Fibroblast of gingiva (primary cell): ENCODE measurements around the gene UGT1A7.
"Not testable (repeated sequence)": the region's sequence is repeated elsewhere in the genome, so short reads cannot be mapped to it uniquely, and the experiment has no call there.

Source experiments
- DNase-seq: peaks from one replicate; pipeline ENCODE4 v3.0.0-alpha.2; 2011; ENCODE audit warnings: low read depth

The UGT1A7 gene

GRCh38 chr2:233712611-233713261, 31.0 kb downstream of the UGT1A7 start, which contains the start of gene UGT1A5:
Gene UGT1A5 (plus strand): TSS chr2:233712907. CDS start chr2:233712992, 85 bp downstream.
- no peak for DNase-seq

GRCh38 chr2:233713262-233713615, 31.5 kb downstream of the UGT1A7 start:
- no peak for DNase-seq

GRCh38 chr2:233714121-233714520, 32.4 kb downstream of the UGT1A7 start:
- no peak for DNase-seq

- no peak for DNase-seq
These were observed 36.9 kb downstream of the UGT1A7 start, which contains the start of gene UGT1A4 for GRCh38 chr2:233718552-233718951. Gene UGT1A4 (plus strand): TSS chr2:233718736. CDS start chr2:233718821, 85 bp downstream.

- no peak for DNase-seq
These were observed 47.1 kb downstream of the UGT1A7 start, which contains the start of gene UGT1A3 for GRCh38 chr2:233728723-233729301. Gene UGT1A3 (plus strand): TSS chr2:233729042. CDS start chr2:233729127, 85 bp downstream.

GRCh38 chr2:233736868-233737653, 55.4 kb downstream of the UGT1A7 start:
- not testable (repeated sequence) for DNase-seq

- DNase-seq, result no peak
These were observed 59.2 kb downstream of the UGT1A7 start for GRCh38 chr2:233740870-233741269.

GRCh38 chr2:233743464-233744259, 62.0 kb downstream of the UGT1A7 start:
- no peak for DNase-seq

GRCh38 chr2:233745073-233745755, 63.5 kb downstream of the UGT1A7 start:
- no peak for DNase-seq

- DNase-seq, result not testable (repeated sequence)
These were observed 64.1 kb downstream of the UGT1A7 start for GRCh38 chr2:233745838-233746237.

- DNase-seq, result no peak
These were observed 65.0 kb downstream of the UGT1A7 start for GRCh38 chr2:233746475-233747282.

- no peak for DNase-seq
These were observed 65.5 kb downstream of the UGT1A7 start for GRCh38 chr2:233747283-233747544.

- not testable (repeated sequence) for DNase-seq
These were observed 69.0 kb downstream of the UGT1A7 start for GRCh38 chr2:233750689-233751088.

GRCh38 chr2:233751212-233752009, 69.7 kb downstream of the UGT1A7 start:
- DNase-seq, result not testable (repeated sequence)

- no peak for DNase-seq
These were observed 73.3 kb downstream of the UGT1A7 start for GRCh38 chr2:233754872-233755611.

- no peak for DNase-seq
These were observed 74.9 kb downstream of the UGT1A7 start for GRCh38 chr2:233756429-233757081.

- no peak for DNase-seq
These were observed 76.4 kb downstream of the UGT1A7 start for GRCh38 chr2:233758141-233758540.

- no peak for DNase-seq
These were observed 77.1 kb downstream of the UGT1A7 start for GRCh38 chr2:233758849-233759248.

GRCh38 chr2:233760043-233760442, 78.3 kb downstream of the UGT1A7 start, which contains the start of gene UGT1A1:
Gene UGT1A1 (plus strand): TSS chr2:233760270. CDS start chr2:233760288, 18 bp downstream.
- DNase-seq, result no peak
